ENCODE results near the gene DENND1A. TPM values are rescaled to one million over a fixed set of nuclear protein-coding genes. Genes with fewer than 3 reads are reported as not detected.

DENND1A gene
- total and polyA plus RNA-seq, 2 of the 13 experiments (the other 11 are each of a cell fraction or from before 2014, with no cell fraction given) = 14.8 to 30.1 TPM

DNA sequence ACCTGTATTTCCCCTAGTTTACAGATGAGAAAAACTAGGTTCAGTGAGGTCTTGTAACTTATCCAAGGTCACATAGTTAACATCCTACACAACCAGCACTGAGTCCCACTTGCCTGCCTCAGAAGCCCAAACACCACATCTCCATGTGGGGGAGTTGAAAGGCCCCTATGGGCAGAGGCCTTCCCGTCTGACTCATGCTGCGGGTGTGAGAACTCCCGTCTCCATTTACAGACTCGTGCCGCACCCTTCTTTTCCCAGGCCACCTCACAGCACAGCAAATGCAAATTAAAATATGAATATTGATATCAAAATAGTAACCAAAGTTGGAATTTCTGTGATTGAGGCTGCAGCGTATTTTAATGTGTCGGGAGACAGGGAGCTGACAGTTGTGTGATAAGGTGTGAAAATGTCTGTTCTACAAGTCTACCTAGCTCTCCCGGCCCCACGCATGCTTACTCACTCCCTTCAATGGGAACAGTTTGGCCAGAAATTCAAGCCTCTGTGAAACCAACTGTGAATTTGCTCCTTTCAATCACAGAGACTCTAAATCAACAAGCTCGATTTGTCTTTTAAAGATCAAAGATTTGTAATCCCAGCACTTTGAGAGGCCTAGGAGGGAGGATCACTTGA lies 483.8 kb downstream of the DENND1A start:
- intact Hi-C loops (cut with micrococcal nuclease; ENCODE audit: unreplicated experiment) = no loop called here
- POLR2A ChIA-PET = no interaction called here
- no peak overlapping the region for H3K9ac ChIP-seq (ENCODE audit: insufficient read depth, low read depth, low read length)
- TF ChIP-seq, protein P1, sequence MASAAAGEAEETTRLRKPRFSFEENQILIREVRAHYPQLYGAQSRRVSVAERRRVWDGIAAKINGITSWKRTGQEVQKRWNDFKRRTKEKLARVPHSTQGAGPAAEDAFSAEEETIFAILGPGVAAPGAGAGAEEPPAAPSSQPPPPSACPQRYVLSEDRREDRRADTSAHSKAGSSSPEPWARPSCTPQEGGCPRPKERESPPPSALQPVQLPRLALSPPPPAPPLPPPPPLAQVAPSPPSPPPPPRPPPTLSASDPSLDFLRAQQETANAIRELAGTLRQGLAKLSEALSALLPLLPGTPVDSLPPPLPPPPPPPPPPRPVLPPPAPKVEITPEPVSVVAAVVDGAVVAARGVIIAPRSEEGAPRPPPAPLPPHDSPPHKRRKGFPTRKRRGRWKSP (CRISPR knock-in tag; IDR thresholded peaks at IDR 0.05) = no peak
- TF ChIP-seq TBX3 (IDR thresholded peaks at IDR 0.05; ENCODE audit: borderline replicate concordance) (no peak), RCOR2 (CRISPR knock-in tag; IDR thresholded peaks at IDR 0.05) (no peak), NFKBIZ (CRISPR knock-in tag; IDR thresholded peaks at IDR 0.05) (no peak), NFIC (IDR thresholded peaks at IDR 0.05; ENCODE audit: low read length) (no peak), ZNF232 (CRISPR knock-in tag; IDR thresholded peaks at IDR 0.05; ENCODE audit: borderline replicate concordance) (no peak), MAFG (CRISPR knock-in tag; IDR thresholded peaks at IDR 0.05) (no peak), BORCS8-MEF2B (CRISPR knock-in tag; IDR thresholded peaks at IDR 0.05) (no peak)
- TF ChIP-seq, protein P2, sequence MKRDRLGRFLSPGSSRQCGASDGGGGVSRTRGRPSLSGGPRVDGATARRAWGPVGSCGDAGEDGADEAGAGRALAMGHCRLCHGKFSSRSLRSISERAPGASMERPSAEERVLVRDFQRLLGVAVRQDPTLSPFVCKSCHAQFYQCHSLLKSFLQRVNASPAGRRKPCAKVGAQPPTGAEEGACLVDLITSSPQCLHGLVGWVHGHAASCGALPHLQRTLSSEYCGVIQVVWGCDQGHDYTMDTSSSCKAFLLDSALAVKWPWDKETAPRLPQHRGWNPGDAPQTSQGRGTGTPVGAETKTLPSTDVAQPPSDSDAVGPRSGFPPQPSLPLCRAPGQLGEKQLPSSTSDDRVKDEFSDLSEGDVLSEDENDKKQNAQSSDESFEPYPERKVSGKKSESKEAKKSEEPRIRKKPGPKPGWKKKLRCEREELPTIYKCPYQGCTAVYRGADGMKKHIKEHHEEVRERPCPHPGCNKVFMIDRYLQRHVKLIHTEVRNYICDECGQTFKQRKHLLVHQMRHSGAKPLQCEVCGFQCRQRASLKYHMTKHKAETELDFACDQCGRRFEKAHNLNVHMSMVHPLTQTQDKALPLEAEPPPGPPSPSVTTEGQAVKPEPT (CRISPR knock-in tag; IDR thresholded peaks at IDR 0.05; ENCODE audit: low read depth) = no peak
- H3K27me3 ChIP-seq (ENCODE audit: control insufficient read depth in 1 of 2, insufficient read depth in 2 of 2, low read length in 2 of 2) = no peaks in the 10 kb centered on the region
- H4K20me1 ChIP-seq (ENCODE audit: insufficient read depth, low read length) = no peaks in the 10 kb centered on the region
- CTCF ChIA-PET (ENCODE audit: low intra/inter-chr PET ratio, low total read pairs) = no interaction called here
- no peak for DNase-seq (ENCODE audit: low spot score)
- no peaks in the 10 kb centered on the region for H3K79me2 ChIP-seq (ENCODE audit: insufficient read depth, low read length)
- BruUV-seq (replicated peaks) = no TSS peak
- ATAC-seq = no peak
- 95% methylated on average over 10 of the region's 10 CpGs for WGBS (ENCODE audit: low lambda C conversion rate)
- H3K36me3 ChIP-seq (replicated peaks in 1 of 2; ENCODE audit: control insufficient read depth in 1 of 2, insufficient read depth in 2 of 2, low read length in 2 of 2) = peaks cover 9 to 18% of the 10 kb centered on the region in 2 experiments
- in situ Hi-C loops (cut with HindIII; ENCODE audit: extremely low pct_ligation_motif_present, low pct_unique_long_range_greater_than_20kb) = no loop called here
- no peaks in the 10 kb centered on the region for H3K9me3 ChIP-seq (ENCODE audit: low read length)
- no peak overlapping the region for H2AFZ ChIP-seq (ENCODE audit: low read length)
- H3K4me3 ChIP-seq (replicated peaks in 1 of 3; ENCODE audit: insufficient read depth in 1 of 3, low read depth in 2 of 3, low read length in 3 of 3) = no peak overlapping the region
- FAIRE-seq = no peak
- no peak overlapping the region for H3K27ac ChIP-seq (ENCODE audit: extremely low read length, insufficient read depth, low read length)
- peaks cover 8% of the 10 kb centered on the region for H3K4me1 ChIP-seq (ENCODE audit: insufficient read depth, low read length)
- no peak overlapping the region for H3K4me2 ChIP-seq (ENCODE audit: low read depth, low read length)
